Measurements from ENCODE around the gene MPP1.

The MPP1 gene

DNA sequence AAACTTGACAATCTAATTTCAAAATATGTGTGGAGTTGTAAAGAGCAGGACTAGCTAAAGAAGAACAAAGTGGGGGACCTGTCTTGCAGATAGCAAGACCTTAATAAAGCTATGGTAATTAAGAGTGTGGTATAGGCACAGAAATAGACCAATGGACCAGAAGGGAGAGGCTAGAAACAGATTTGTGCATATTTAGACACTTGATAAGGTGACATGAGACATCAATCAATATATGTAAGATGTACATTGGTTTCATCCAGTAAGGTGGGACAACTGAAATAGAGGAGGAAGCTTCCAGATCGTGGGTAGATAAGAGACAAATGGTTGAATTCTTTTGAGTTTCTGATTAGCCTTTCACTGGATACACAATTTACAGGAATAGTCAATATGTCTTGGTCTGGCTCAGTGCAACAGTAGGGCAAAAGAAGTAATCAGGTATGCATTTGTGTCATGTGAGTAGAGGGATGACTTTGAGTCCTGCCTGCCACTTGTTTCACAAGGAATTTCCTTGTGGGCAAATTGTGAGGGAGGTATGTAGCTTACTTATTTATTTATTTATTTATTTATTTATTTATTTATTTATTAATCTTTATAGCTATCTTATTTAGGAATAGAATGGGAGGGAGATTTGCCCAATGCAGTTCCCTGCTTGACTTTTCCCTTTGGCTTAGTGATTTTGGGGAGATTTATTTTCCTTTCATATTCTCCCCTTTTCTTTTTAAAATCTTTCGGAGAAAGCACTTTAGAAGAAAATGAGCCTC is 7.2 kb upstream of the MPP1 start:
- DNase-seq (ENCODE audit: low read depth in 2 of 2), result no peak

DNA sequence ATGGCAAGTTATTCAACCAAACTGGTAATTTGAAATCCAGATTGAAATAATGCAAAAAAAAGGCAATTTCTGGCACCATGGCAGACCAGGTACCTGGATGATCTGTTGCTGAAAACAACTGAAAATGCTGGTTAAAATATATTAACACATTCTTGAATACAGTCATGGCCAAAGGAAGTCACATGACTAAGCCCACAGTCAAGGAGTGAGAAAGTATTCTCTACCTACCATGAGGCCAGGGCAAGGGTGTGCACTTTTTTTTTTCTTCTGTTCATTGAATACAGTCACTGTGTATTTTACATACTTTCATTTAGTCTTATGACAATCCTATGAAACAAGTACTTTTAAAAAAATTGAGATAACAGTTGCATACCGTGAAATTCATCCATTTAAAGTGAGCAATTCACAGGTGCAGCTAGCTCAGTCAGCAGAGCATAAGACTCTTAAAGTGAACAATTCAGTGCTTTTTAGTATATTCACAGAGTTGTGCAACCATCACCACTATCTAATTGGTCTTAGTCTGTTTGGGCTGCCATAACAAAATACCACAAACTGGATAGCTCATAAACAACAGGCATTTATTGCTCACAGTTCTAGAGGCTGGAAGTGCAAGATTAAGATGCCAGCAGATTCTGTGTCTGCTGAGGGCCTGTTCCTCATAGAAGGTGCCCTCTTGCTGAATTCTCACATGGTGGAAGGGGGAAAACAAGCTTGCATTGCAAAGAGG is 4.8 kb upstream of the MPP1 start:
- DNase-seq (ENCODE audit: low read depth in 2 of 2), result no peak

DNA sequence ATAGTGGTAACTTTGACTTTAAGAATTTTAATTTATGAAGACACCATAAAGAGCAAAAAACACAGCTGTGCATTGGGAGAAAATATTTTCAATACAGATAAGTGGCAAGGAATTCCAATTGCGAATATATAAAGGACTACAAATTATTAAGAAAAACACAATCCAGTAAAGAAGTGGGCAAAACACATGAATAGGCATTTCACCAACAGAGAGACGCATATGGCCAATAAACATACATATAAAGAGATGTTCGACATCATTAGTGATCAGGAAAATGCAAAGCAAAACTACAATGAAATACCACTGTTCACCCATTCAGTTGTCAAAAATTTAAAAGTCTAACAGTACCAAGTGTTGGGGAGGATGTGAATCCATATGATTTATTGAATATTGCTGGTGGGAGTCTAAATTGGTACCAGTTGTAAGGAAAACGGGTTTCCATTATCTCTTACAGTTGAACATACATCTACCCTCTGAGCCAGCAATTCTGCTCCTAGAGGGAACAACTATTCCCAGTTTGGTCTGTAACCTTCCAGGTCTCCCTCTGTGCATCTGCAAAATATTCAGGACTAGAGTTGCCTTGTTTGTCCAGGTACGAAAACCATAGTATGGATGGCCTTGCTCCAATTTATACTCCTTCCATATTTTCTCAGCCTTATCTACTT is 1.7 kb upstream of the MPP1 start:
- no peak for DNase-seq (ENCODE audit: low read depth in 2 of 2)

DNA sequence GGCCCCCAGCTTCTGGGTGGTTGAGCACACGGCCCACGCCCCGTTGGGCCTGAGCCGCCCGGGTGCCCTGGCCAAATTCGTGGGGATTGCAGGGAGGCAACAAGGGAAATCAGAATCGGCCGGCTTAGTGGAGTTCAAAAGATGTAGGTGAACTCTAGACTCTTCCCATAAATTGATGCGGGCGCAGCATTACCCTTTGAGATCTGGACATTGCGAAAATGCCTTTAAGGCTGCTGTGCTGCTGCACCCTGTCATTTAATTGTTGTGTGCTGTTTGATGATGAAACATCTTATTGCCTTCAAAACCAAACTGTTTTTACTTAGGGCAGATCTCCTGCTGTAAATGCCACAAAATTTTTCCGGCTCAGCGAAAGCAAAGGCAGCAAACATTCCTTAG is 409 bp upstream of the MPP1 start:
- no peak for DNase-seq (ENCODE audit: low read depth in 2 of 2)

DNA sequence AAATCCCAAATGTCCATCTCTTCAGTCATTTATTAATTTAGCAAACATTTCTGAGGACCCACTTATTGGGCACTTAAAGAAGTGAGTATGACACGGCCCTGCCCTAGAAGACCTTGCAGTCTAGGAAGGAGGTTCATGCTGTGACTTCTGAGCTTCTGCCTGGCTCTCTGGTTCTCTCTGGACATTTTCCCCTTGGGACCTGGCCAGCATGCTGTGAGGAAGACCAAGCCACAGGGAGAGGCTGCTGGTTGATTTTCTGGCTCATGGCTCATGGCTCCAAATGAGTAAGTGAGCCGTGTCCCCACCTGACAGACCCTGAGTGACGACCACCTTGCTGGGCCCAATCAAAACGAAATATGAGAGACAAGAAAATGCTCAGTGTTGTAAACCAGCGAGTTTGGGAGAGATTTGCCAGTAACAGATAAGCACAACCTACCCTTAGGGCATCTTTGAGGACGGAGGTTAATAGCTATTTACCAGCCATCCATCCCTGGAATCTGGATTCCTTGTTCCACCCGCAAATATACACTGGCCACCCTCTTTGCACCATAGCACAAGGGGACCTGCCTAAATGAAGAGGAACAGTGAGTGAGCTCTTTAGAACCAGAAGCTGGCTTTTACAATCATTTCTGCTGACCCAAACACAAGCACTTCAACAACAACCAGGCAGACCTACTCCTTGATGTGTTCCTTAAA is 876 bp downstream of the MPP1 start:
- DNase-seq (ENCODE audit: low read depth in 2 of 2), result no peak

DNA sequence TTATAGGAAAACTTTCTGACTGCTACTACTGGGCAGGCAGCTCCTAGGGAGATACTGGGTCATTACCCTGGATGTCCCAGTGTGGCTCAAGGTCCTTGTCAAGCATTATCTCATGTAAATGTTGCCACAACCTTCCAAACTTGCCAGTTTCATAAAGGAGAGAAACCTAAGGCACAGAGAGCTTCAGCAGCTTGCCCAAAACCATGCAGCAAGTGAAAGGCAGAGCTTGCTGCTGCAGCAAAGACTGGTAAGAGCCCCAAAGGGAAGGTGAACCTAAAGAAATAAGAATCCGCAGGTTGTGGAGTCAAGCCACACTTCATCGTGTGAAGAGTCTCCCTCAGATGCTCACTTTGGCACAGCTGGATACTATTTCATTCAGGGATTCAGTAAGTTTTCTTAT is 2.3 kb downstream of the MPP1 start:
- DNase-seq (ENCODE audit: low read depth in 2 of 2), result no peak

DNA sequence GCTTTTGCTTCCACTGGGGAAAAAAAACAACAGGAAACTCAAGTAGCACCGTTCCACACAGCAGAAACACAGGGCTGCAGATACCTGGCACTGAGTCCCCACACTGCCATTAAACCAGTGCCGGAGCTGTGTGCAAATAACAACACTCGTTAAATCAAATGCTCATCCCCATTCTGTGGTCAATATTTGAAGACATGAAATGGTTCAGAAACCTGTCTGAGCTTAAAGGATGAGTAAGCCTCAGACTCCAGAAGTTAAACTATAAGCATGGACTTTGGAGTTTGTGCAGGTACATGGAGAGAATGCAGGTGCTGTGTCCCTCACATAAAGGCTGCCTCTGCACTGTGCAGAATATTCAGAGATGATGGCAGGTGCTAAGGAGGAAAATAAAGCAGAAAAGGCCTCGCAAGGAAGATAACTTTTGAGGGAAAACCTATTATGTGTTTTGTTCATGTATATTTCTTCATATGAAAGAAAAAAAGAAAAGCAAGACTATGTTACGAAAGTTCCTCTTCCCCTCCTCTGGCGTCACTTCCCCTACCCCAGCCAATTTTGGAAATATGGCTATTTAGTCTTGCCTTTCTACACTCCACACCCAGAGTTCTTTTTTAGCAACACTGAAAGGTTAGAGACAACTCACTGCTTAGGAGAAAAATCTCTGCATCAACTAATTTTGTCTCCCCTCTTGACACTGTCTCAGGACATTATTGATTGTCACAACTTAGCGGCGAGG is 4.6 kb downstream of the MPP1 start:
- DNase-seq (ENCODE audit: low read depth in 2 of 2), result no peak

DNA sequence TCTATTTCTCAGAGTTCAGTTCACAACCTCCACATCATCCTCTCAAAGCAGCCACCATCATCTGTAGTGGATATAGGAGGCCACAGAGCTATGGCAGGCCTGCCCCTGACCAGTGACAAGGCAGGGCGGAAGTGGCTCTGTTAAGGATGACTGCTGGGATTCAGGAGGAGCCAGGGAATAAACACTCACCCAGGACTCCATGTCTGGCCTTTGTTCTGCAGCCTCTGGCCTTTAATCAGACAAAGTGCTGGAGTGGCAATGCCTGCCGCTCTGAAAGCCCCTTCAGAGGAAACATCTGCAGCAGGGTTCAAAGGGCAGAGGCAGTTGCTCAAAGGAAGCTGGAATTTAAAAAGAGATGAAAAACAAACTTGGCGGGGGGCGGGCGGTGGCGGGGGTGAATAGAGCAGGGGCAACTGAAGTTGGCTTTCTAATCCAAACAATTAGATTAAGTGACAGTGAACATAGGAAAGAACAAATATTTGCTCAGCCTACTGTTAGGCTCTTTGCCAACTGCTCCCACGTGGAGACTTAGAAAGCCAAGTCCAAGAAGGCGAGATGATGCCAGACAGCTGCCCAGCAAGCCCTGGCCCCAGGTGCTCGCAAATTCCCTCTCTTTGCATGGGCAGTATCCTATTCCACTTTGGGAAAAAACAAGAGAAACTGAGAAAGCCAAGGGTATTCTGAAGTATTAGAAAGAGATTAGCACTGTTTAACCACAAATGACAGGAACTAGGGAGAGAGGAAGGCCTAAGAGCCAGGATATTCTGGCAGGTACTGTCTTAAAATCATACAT is 5.5 kb downstream of the MPP1 start:
- no peak for DNase-seq (ENCODE audit: low read depth in 2 of 2)

DNA sequence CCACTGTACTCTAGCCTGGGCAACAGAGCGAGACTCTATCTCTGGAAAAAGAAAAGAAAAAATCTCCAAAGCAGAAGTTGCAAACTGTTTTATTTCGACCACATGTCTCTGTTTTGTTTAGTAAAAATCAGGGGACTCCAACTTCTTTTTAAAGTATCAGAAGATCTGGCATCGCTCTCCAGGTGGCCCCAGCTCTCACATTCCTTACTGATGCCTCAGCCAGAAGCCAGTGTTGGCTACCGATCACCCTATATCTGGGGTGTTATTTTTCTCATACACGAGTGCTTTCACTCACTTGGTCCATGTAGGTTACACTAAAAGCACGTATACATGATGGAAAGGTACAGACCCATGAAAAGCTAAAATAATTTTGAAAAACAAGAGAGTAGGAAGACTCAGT is 8.3 kb downstream of the MPP1 start:
- DNase-seq (ENCODE audit: low read depth in 2 of 2), result no peak

DNA sequence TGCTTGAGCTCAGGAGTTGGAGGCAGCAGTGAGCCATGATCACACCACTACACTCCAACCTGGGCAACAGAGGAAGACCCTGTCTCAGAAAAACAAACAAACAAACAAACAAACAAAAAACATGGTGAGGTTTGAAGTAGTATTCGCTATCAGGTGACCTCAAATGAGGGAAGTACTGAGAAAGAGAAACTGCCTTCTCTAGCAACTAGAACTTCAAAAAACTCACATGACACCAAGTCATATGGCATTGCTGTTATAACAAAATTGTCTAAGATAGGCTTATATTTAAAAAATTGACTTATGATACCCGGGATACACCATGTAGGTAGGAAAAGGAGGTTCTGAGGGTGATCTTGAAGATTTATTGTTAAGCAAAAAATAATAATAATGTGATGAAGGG is 10.3 kb downstream of the MPP1 start:
- no peak for DNase-seq (ENCODE audit: low read depth in 2 of 2)

DNA sequence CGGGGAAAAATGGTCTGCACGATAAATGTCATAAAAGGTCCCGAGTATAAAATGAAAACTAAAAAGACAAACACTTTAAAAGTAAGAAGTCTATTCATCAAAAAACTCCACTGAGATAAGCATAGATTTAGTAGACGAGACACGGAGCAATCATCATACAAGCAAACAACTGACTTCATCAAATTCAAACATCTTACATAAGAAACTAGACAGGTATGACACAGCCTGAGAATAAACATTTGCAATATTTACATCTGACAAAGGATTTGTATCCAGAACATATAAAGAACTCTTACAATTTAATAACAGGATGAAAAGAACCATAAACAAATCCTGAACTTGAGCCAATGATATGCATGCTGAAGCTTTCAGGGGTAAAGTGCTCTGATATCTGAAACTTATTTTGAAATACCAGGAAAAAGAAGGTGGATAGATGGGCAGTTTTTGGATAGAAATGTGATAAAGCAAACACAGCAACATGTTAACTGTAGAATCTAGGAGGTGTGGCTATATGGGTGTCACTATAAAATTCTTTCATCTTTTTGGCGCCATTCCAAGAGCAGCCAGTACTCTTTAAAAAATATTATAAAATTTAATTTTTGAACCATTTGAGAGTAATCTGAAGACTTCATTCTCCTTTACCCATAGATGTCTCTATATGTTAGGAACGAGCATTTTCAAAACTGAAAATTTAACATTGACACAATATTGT is 12.0 kb downstream of the MPP1 start:
- no peak for DNase-seq (ENCODE audit: low read depth in 2 of 2)

DNA sequence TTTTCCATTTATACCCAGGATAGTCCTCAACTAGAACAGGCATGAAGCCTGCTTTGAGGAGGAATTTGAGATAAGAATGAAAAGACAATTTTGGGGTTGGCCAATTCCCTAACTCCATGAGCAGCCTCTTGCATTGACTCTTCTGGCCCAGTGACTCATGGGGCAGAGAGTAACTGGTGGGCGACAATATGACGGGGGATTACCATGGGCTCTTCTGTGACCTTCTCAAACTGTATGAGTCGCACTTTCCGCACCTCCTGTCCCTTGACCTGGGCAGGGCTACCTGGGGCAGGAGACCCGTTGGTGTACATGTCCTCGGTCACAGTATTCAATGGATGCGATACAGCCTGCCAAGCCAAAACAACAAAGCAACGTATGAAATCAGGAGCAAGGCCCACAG is 13.3 kb downstream of the MPP1 start:
- DNase-seq (ENCODE audit: low read depth in 2 of 2), result no peak

DNA sequence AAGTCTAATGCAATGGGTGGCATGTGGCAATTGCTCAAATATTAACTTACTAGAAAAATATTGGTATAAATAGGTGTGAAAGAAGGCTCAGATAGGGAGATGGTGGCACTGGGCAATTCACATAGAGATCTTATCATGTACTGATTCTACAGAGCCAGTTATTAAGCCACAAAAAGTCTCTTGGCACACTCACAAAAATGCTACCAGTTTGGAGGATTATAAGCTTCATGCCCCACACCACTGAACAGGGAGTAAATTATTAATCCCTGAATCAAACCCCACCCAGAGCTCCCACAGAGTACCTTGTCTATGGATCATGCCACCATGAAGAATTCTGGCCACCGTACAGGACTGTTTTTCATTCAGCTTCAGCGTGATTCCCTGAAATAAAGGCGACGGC is 13.8 kb downstream of the MPP1 start:
- no peak for DNase-seq (ENCODE audit: low read depth in 2 of 2)

DNA sequence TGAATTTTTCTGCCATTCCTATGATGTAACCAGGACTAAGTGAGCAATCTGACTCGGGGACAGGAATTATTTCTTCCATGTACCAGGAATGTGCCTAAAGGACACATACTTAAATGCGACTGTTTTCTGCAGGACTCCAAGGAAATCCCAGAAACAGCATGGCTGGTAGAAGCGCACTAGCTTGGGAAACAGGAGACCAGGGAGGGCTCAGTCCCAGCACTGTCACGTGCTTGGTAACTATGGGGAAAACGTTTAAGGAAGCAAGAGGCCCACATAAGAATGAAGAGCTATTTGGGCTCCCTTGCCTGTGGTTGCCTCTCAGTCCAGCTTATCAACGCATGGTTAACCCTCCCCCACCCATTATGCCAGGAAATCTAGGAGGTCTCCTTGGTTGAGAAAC is 19.6 kb downstream of the MPP1 start:
- no peak for DNase-seq (ENCODE audit: low read depth in 2 of 2)

DNA sequence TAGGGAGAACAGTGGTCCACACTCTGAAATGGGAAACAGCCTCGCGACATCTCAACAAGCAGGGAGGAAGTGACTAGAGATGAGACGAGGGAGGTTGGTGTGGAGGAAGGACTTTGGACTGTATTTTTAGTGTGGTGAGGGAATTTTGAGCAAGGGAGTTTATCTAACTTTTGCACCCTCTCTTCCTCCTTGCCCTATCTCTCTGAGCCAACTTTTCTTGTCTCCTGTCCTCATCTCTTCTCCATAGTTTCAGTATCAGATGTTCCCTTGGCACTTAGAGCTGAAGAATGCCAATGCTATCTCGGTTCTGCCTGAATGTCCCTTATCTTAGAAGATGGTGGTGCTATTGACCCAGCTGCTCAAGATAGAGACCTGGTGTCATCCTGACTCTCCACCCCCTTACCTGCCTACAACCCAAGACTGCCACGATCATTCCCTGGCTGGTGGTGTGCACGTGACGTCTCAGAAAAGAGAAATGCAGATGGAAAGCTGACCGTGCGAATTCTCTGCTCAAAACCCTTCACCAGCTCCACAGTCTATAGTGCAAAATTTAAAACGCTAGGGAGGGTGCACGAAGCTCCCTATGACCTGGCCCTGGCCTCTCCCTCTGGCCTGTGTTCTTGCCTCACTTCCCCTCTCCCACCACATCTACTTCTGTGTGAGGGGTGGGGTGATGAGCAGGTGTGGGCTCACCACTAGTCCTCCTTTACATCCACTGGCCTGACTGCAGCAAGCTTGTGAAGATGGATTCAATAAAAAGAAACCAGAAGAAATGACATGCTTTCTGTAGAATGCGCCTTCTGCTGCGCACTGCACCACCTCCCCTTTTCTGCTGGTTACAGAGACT is 20.9 kb downstream of the MPP1 start:
- no peak for DNase-seq (ENCODE audit: low read depth in 2 of 2)

DNA sequence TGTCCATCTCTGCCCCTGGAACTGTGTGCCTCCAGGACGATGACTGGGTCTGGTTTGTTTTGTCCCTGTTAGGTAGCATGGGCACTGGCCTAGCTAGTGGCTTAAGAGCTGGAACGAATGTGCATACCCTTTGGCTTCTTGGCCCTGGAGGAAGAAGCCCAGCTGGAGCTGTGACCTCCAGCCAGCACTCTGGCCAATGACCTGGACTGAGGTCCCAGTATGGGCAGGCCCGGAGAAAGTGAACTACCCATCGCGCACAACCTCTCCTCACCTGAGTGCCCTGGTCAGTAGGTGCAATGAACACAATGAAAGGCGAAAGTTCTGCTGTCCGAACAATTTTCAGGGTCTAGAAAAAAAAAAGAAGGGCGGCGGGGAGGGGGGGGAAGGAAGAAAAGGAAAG is 24.3 kb downstream of the MPP1 start:
- DNase-seq (ENCODE audit: low read depth in 2 of 2), result no peak

DNA sequence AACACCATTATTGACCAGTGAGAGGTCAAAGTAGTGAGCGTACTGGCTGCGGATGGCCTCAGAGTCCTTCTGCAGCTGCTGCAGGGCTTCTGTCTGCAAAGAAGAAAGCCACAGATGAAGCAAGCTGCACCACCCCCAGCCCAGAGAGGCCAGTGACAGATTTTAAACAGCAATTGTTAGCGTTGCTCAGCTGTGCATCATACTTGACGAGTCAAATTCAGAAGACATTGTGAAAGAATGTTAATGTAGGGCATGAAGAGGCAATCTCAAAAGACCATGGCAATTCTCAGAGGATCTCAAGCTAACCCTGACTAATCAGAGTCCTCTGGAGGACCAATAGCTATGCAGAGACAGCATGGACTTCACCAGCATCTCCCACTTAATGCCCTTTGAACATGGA is 26.0 kb downstream of the MPP1 start:
- no peak for DNase-seq (ENCODE audit: low read depth in 2 of 2)

DNA sequence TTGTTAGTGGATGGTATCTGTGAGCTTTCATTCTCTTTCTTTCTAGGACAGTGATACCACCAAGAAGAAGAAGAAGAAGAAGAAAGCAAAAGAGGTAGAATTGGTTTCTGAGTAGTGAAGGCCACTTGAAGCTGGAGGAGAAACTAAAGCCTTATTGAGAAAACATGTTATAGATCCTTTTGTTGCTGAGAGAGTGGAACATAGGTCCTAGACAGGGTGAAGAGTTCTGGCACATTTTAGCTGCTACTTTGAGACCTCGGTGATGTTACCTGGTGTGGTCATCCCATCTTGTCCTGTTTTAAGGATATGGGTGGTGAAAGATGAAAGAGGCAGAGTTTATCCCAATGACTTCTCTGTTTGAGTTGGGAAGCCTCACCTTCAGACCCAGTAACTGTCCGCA is 28.5 kb downstream of the MPP1 start:
- DNase-seq (ENCODE audit: low read depth in 2 of 2), result no peak

Data from stimulated activated CD8-positive, alpha-beta memory T cell treated with anti-CD3 and anti-CD28 coated beads, Interleukin-15, amount 100 ng/mL, for 4 hours (primary cell).